ENCODE measurements around the gene BICDL1. TPM values are rescaled to one million over a fixed set of nuclear protein-coding genes. Genes with fewer than 3 reads are reported as not detected.
A peak's percentile ranks its signal among the peaks of the same experiment; 100 is the strongest.

BICDL1 gene
- polyA plus RNA-seq, 3 donors = 34.3 to 39.1 (median 36.2) TPM

DNA sequence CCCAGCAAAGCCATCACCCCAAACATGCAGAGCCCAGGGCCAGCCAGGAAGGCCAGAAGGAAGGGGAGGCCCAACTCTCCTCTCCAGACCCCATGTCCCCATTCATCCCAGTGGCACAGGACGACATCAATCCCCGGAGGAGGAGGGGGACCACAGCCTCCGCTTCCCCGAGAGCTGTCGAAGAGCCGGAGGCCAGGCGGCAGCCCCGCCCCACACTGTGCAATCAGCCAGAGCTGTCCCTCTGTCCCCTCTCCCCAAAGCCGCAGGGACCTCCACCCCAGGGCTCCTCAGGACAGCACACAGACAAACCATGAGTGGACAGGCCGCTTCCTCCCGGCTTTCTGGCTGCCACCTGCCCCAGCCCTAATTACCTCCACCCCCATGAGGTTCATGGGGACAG, 110.7 kb downstream of the BICDL1 start:
- DNase-seq (ENCODE audit: low read depth in 3 of 3, low spot score in 2 of 3) = no peak

DNA sequence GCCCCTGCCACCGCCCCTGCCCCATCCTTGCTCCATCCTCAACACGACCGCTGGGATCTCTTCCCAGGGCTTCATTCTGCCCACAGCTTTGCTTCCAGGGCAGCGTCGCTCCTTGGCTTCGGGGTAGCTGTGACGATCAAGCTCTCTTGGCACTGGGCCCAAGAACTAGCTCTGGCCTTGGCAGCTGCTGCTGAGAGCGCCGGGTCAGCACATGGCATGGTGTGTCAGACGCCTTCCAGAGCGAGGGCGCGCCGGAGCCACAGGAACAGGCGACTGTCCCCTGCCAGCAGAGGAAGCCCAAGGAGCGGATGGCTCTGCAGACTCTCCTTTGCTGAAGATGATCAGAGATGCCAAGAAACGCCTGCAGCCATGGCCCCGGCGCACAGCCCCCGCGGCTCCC, 111.6 kb downstream of the BICDL1 start:
- DNase-seq (ENCODE audit: low read depth in 3 of 3, low spot score in 2 of 3) = no peak

DNA sequence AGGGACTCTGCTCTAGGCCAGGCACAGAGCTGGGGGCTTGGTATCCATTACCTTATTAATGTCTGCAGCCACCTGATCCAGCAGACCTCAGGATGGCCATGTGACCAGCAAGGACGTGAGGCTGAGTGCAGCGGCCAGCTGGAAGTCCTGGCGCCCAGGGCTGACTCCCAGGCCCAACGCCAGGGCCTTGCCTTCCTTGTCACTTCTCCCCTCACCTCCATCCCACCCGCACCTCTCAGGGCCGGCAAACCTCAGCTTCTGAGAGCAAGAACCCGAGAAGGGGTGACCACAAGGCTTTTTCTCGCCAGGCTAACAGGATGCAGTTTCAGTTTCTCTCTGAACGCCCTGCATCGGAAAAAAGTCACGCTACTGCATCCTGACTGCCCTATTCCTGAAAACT, 112.1 kb downstream of the BICDL1 start:
- no peak for DNase-seq (ENCODE audit: low read depth in 3 of 3, low spot score in 2 of 3)

DNA sequence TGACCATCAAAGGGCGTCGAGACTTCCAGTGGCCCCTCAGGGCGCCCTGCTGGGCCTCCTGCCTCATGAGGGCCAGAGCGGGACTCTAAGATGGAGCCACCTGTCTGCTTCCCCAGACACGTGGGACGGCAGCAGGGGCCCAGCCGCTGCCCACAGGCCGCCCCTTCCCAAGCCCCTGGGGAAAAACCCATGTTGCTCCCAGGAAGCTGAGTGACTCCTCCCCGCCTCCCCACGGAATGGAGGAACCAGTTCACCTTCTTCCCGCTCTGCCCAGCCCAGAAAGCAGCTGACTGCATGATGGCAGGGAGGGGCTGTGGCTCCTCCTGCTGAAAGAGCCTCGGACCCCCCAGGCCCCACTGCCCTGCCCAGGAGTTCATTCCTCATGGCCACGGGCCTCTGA, 112.6 kb downstream of the BICDL1 start:
- DNase-seq (ENCODE audit: low read depth in 3 of 3, low spot score in 2 of 3) = no peak

- DNase-seq (ENCODE audit: low read depth in 3 of 3, low spot score in 2 of 3) = no peak
Observed at GRCh38 chr12:120102189-120103043, 113.4 kb downstream of the BICDL1 start.

GRCh38 chr12:120103044-120103338, 114.0 kb downstream of the BICDL1 start:
- DNase-seq (ENCODE audit: low read depth in 3 of 3, low spot score in 2 of 3) = no peak

GRCh38 chr12:120103371-120103770, 114.3 kb downstream of the BICDL1 start:
- DNase-seq (ENCODE audit: low read depth in 3 of 3, low spot score in 2 of 3) = no peak

DNA sequence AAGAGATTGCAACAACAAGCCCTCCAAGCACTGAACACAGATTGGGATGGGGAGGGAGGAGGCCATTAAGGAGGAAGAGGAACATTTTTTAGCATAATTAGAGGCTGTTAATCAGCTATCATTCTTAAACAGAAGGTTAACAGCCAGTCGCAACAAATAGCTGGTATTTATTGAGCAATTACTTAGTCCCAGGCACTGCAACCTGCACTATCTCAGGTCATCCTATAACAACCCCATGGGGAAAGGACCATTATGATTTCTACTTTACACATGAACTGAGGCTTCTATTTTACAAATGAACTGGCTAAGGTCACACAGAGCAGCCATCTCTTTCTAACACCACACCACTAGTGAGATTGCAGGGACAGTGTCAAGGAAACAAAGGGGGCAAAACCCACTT, 117.1 kb downstream of the BICDL1 start:
- DNase-seq (ENCODE audit: low read depth in 3 of 3, low spot score in 2 of 3) = no peak

GRCh38 chr12:120109570-120110267, 120.7 kb downstream of the BICDL1 start:
- DNase-seq (ENCODE audit: low read depth in 3 of 3, low spot score in 2 of 3) = no peak

GRCh38 chr12:120110550-120111501, 121.8 kb downstream of the BICDL1 start:
- DNase-seq (ENCODE audit: low read depth in 3 of 3, low spot score in 2 of 3) = no peak

DNA sequence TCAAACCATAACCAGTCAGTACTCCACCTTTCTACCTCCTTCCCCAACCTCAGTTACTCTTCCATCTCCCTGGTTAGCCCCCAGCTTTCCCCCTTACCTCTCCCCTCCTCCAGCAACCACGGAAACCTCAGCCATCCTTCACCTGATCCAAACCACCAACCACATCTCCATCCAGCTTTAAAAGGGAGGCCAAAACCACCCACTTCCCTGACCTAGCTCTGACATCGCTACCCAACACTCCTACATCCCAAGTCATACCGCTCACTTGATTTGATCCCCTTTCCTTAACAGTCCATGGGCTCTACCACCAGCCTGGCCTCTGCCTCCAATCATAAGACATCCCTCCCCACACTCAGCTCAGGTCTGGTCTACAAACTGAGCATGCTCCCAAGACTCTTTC, 126.0 kb downstream of the BICDL1 start:
- DNase-seq (ENCODE audit: low read depth in 3 of 3, low spot score in 2 of 3) = no peak

GRCh38 chr12:120115692-120116440, 126.8 kb downstream of the BICDL1 start:
- no peak for DNase-seq (ENCODE audit: low read depth in 3 of 3, low spot score in 2 of 3)

GRCh38 chr12:120116441-120116791, 127.4 kb downstream of the BICDL1 start, which contains the start of gene RAB35:
RAB35 (minus strand) TSS chr12:120116753; CDS start chr12:120116650, 103 bp downstream.
- DNase-seq (ENCODE audit: low read depth in 3 of 3, low spot score in 2 of 3) = no peak

GRCh38 chr12:120116792-120117651, 128.0 kb downstream of the BICDL1 start:
- DNase-seq (ENCODE audit: low read depth in 3 of 3, low spot score in 2 of 3) = peak; percentile 72 to 85 (median 85)

DNA sequence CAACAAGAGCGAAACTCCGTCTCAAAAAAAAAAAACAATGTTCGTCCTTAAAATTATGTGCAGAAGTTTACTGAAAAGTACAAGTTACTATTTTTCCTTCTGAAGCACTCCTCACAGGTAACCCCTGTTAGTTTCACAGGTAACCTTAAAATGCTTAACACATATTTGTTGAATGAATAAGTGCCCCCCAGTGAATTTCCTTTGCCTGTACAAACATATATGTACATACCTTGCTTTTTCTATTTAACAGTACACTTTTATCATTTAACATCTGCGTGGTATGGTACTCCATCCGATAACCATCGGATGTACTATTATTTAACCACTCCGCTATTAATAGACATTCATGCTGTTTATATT, 128.9 kb downstream of the BICDL1 start:
- DNase-seq (ENCODE audit: low read depth in 3 of 3, low spot score in 2 of 3) = no peak

- DNase-seq (ENCODE audit: low read depth in 3 of 3, low spot score in 2 of 3) = no peak
Observed at GRCh38 chr12:120118321-120119061, 129.5 kb downstream of the BICDL1 start.

- DNase-seq (ENCODE audit: low read depth in 3 of 3, low spot score in 2 of 3) = no peak
Observed at GRCh38 chr12:120119271-120119973, 130.4 kb downstream of the BICDL1 start.

GRCh38 chr12:120121343-120121742, 132.3 kb downstream of the BICDL1 start:
- DNase-seq (ENCODE audit: low read depth in 3 of 3, low spot score in 2 of 3) = no peak
